ENCODE measurements around the gene C1QTNF7.

Gene C1QTNF7

GRCh38 chr4:15466596-15466995 lies 38.8 kb downstream of the C1QTNF7 start:
- no peak for TF ChIP-seq CTCF (conservative IDR thresholded peaks at IDR 0.05; ENCODE audit: control insufficient read depth, insufficient read depth, low read depth, low read length)
- no peak for DNase-seq (ENCODE audit: low read depth)
- H3K4me3 ChIP-seq (ENCODE audit: control insufficient read depth, low read depth, low read length) = no peak overlapping the region

DNA sequence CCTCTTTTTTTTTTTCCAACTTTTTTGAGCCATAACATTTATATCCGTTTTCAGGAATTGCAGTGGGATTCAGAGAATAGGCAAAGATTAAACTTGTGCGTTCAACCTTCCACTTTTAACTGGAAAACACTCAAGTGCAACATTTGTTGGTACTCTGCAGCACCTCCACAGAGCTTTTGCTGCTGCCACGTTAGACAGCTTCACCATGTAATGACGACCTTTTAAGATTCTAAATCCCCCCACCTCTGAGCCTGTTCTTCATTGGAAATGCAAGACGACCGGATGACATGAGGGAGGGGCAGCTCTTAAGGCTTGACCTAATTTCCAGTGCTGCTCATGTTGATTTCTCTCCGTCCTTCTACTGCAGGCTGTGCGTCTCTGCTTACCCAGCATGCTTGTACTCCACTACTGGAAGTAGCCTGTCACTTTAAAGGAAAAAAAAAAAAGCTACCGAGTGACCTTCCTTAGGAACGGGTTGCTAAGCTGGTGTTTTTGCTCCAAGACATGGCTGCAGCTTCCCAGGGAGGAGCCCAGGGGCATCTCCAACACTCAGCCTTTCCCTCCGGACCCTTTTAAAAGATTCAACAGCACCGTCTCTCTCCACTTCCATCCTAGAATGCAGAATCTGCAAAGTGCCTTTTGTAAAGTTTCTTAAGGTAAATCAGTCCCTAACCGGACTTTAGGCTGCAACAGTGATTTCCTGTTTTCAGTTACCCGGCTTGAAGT lies 41.7 kb downstream of the C1QTNF7 start, which contains the start of gene CC2D2A:
Gene CC2D2A, plus strand, starts transcription at position 481 of the 726 bp plus-strand sequence. CDS start 6,051 bp downstream, outside the sequence.
- no peak for TF ChIP-seq CTCF (conservative IDR thresholded peaks at IDR 0.05; ENCODE audit: control insufficient read depth, insufficient read depth, low read depth, low read length)
- peak within 1 kb of the TSS; percentile 53 for H3K4me3 ChIP-seq (ENCODE audit: control insufficient read depth, low read depth, low read length)
- peak; percentile 66 for DNase-seq (ENCODE audit: low read depth)

DNA sequence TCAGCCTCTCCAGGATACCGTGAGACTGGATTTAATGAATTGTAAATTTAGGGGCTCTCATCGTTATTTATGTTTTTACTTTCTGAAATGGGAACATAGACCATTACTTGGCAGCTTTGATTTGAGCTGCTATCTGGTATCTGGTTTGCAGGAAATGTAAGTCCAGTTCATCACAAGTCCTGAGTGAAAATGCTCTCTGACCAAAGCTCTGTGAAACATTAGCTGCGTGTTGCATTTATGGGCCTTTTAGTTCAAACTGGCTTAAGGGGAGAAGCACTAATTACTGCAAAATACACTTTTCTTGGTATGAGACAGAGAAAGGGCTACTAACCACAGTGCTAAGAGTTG lies 42.3 kb downstream of the C1QTNF7 start:
- TF ChIP-seq CTCF (conservative IDR thresholded peaks at IDR 0.05; ENCODE audit: control insufficient read depth, insufficient read depth, low read depth, low read length) = no peak
- peak overlapping the region; percentile 53 for H3K4me3 ChIP-seq (ENCODE audit: control insufficient read depth, low read depth, low read length)
- no peak for DNase-seq (ENCODE audit: low read depth)

- H3K4me3 ChIP-seq (ENCODE audit: control insufficient read depth, low read depth, low read length) = no peak overlapping the region
- no peak for DNase-seq (ENCODE audit: low read depth)
- TF ChIP-seq CTCF (conservative IDR thresholded peaks at IDR 0.05; ENCODE audit: control insufficient read depth, insufficient read depth, low read depth, low read length) = no peak
These were observed 48.6 kb downstream of the C1QTNF7 start for GRCh38 chr4:15476396-15476795.

- TF ChIP-seq CTCF (conservative IDR thresholded peaks at IDR 0.05; ENCODE audit: control insufficient read depth, insufficient read depth, low read depth, low read length) = no peak
- no peak overlapping the region for H3K4me3 ChIP-seq (ENCODE audit: control insufficient read depth, low read depth, low read length)
- no peak for DNase-seq (ENCODE audit: low read depth)
These were observed 50.9 kb downstream of the C1QTNF7 start for GRCh38 chr4:15478724-15479088.

- peak; percentile 91 for DNase-seq (ENCODE audit: low read depth)
- peak; percentile 91 for TF ChIP-seq CTCF (conservative IDR thresholded peaks at IDR 0.05; ENCODE audit: control insufficient read depth, insufficient read depth, low read depth, low read length)
- H3K4me3 ChIP-seq (ENCODE audit: control insufficient read depth, low read depth, low read length) = peak overlapping the region; percentile 83
These were observed 51.5 kb downstream of the C1QTNF7 start for GRCh38 chr4:15479089-15479912.

Data from fibroblast of mammary gland (primary cell).